DND-41 (cell line): Measurements from ENCODE around the gene GPATCH2L.

Experiments
- CTCF ChIP-seq: IDR thresholded peaks from 2 replicates; pipeline ENCODE4 v1.5.1; 2012; ENCODE audit warnings: borderline replicate concordance, low read length, moderate library complexity, mild to moderate bottlenecking; ENCODE audit not compliant: poor library complexity, severe bottlenecking; ENCODE audit errors: extremely low read depth
- EZH2 ChIP-seq: IDR thresholded peaks from 3 replicates; pipeline ENCODE4 v1.6.1; 2012; ENCODE audit warnings: borderline replicate concordance, low read depth, mild to moderate bottlenecking, moderate library complexity, low read length, inconsistent platforms; ENCODE audit not compliant: severe bottlenecking

GRCh38 chr14:76186308-76187027, 34.7 kb downstream of the GPATCH2L start:
- TF ChIP-seq CTCF = no peak
- no peak for TF ChIP-seq EZH2
